ENCODE data around the gene PXDN. TPM values are rescaled to one million over a fixed set of nuclear protein-coding genes. Genes with fewer than 3 reads are reported as not detected.

Gene PXDN
- total RNA-seq, 2 donors from 2014 or later, result 29.5 to 40.8 TPM

GRCh38 chr2:1771626-1772280, 27.4 kb upstream of the PXDN start:
- WGBS, result 79% methylated on average over 3 of the region's 3 CpGs
- Histone ChIP-seq H3K36me3 (no peaks in the 10 kb centered on the region), H3K27ac (no peak overlapping the region), H3K4me1 (replicated peaks) (no peaks in the 10 kb centered on the region), H3K9me3 (no peaks in the 10 kb centered on the region), H3K4me3 (no peak overlapping the region), H3K27me3 (replicated peaks; ENCODE audit: insufficient read depth) (no peaks in the 10 kb centered on the region)
- no peak for DNase-seq (ENCODE audit: low spot score)
- TF ChIP-seq POLR2AphosphoS5 (IDR thresholded peaks at IDR 0.05) (no peak), POLR2A (IDR thresholded peaks at IDR 0.05) (no peak), CTCF (IDR thresholded peaks at IDR 0.05) (no peak)
- intact Hi-C loops (cut with DNase I), result no loop called here

GRCh38 chr2:1770566-1771380, 26.5 kb upstream of the PXDN start:
- no peaks in the 10 kb centered on the region for H3K36me3 ChIP-seq
- DNase-seq (ENCODE audit: low spot score), result no peak
- no peaks in the 10 kb centered on the region for H3K4me1 ChIP-seq (replicated peaks)
- 95% methylated on average over 23 of the region's 23 CpGs for WGBS
- H3K27me3 ChIP-seq (replicated peaks; ENCODE audit: insufficient read depth), result no peaks in the 10 kb centered on the region
- no peaks in the 10 kb centered on the region for H3K9me3 ChIP-seq
- TF ChIP-seq POLR2AphosphoS5 (IDR thresholded peaks at IDR 0.05), result no peak
- TF ChIP-seq CTCF (IDR thresholded peaks at IDR 0.05), result no peak
- no peak for TF ChIP-seq POLR2A (IDR thresholded peaks at IDR 0.05)
- no peak overlapping the region for H3K4me3 ChIP-seq
- no peak overlapping the region for H3K27ac ChIP-seq
- intact Hi-C loops (cut with DNase I), result no loop called here

- Histone ChIP-seq H3K4me3 (no peak overlapping the region), H3K27ac (no peak overlapping the region), H3K4me1 (replicated peaks) (no peaks in the 10 kb centered on the region), H3K27me3 (replicated peaks; ENCODE audit: insufficient read depth) (no peaks in the 10 kb centered on the region), H3K36me3 (no peaks in the 10 kb centered on the region), H3K9me3 (no peaks in the 10 kb centered on the region)
- DNase-seq (ENCODE audit: low spot score), result peak; percentile 75
- 55% methylated on average over 13 of the region's 13 CpGs for WGBS
- intact Hi-C loops (cut with DNase I), result loop anchor here (5.0 kb wide), 1 partner anchor 218 kb away; no protein-coding TSS in a partner anchor
- TF ChIP-seq POLR2A (IDR thresholded peaks at IDR 0.05) (no peak), POLR2AphosphoS5 (IDR thresholded peaks at IDR 0.05) (peak; percentile 15), CTCF (IDR thresholded peaks at IDR 0.05) (peak; percentile 75 to 87 (median 82))
Measured at GRCh38 chr2:1769703-1770422, 25.5 kb upstream of the PXDN start.

GRCh38 chr2:1767939-1768691, 23.8 kb upstream of the PXDN start:
- no peaks in the 10 kb centered on the region for H3K4me1 ChIP-seq (replicated peaks)
- 95% methylated on average over 23 of the region's 23 CpGs for WGBS
- H3K4me3 ChIP-seq, result no peak overlapping the region
- H3K27ac ChIP-seq, result no peak overlapping the region
- H3K9me3 ChIP-seq, result no peaks in the 10 kb centered on the region
- no peak for DNase-seq (ENCODE audit: low spot score)
- H3K27me3 ChIP-seq (replicated peaks; ENCODE audit: insufficient read depth), result no peaks in the 10 kb centered on the region
- TF ChIP-seq CTCF (IDR thresholded peaks at IDR 0.05) (no peak), POLR2AphosphoS5 (IDR thresholded peaks at IDR 0.05) (no peak), POLR2A (IDR thresholded peaks at IDR 0.05) (no peak)
- intact Hi-C loops (cut with DNase I), result loop anchor here (5.0 kb wide), 1 partner anchor 216 kb away; no protein-coding TSS in a partner anchor
- H3K36me3 ChIP-seq, result no peaks in the 10 kb centered on the region
